NCI-H748 treated with DMSO at 0.1 percent for 48 hours (cell line): ENCODE results near the gene COX5A.

Experiments
- DNase-seq: peaks from one replicate; lab custom pipeline; 2025; lab: John Stamatoyannopoulos, UW

COX5A gene

GRCh38 chr15:74870436-74871215, 67.2 kb downstream of the COX5A start:
- no peak for DNase-seq
